HepG2 (cell line): ENCODE results near the gene PEX14. TPM values are rescaled to one million over a fixed set of nuclear protein-coding genes. Genes with fewer than 3 reads are reported as not detected.

Experiments
- ATF2 ChIP-seq: sonication (generic); formaldehyde crosslinking; IDR thresholded peaks from 2 replicates; pipeline ENCODE4 v1.4.0; 2020; ENCODE audit warnings: missing genetic modification reagents
- CCAR2 ChIP-seq: fragments of 200-400 bp; formaldehyde crosslinking; optimal IDR thresholded peaks from 2 replicates; pipeline ENCODE3; 2018; ENCODE audit warnings: low read depth, mild to moderate bottlenecking, low read length, moderate library complexity
- DDIT3 ChIP-seq: sonication (generic); formaldehyde crosslinking; IDR thresholded peaks from 2 replicates; pipeline ENCODE4 v1.4.0; 2020; ENCODE audit warnings: mild to moderate bottlenecking, missing genetic modification reagents
- DPF2 ChIP-seq: sonication (generic); formaldehyde crosslinking; IDR thresholded peaks from 2 replicates; pipeline ENCODE4 v1.4.0; 2020; ENCODE audit warnings: mild to moderate bottlenecking, low read depth, missing genetic modification reagents, borderline replicate concordance
- HOMEZ ChIP-seq: IDR thresholded peaks from 2 replicates; pipeline ENCODE4 v1.6.1; 2016; ENCODE audit warnings: low read depth
- THAP9 ChIP-seq: sonication (generic); formaldehyde crosslinking; IDR thresholded peaks from 2 replicates; pipeline ENCODE4; 2020; ENCODE audit warnings: missing genetic modification reagents, mild to moderate bottlenecking, borderline replicate concordance
- USF2 ChIP-seq, 2 experiments: sonication (generic) in 1 of 2; formaldehyde crosslinking in 1 of 2; IDR thresholded peaks; 2 replicates each; pipeline versions ENCODE4 v1.5.1 to v1.6.1; 2011 to 2020; ENCODE audit warnings: borderline replicate concordance in 1 of 2, low read depth in 1 of 2, low read length in 1 of 2, mild to moderate bottlenecking in 1 of 2, missing genetic modification reagents in 1 of 2, moderate library complexity in 1 of 2
- ZBTB7A ChIP-seq: sonication (generic); formaldehyde crosslinking; IDR thresholded peaks from 2 replicates; pipeline ENCODE4 v1.8.0; 2022; ENCODE audit warnings: mild to moderate bottlenecking, missing genetic modification reagents
- ZFP90 ChIP-seq: sonication (generic); formaldehyde crosslinking; IDR thresholded peaks from 2 replicates; pipeline ENCODE4 v1.8.0; 2022; ENCODE audit warnings: missing genetic modification reagents, mild to moderate bottlenecking, inconsistent platforms, borderline replicate concordance
- ZFP91 ChIP-seq: sonication (generic); formaldehyde crosslinking; IDR thresholded peaks from 2 replicates; pipeline ENCODE4 v1.9.0; 2022; ENCODE audit warnings: missing genetic modification reagents, mild to moderate bottlenecking, borderline replicate concordance
- ZNF614 ChIP-seq: IDR thresholded peaks from 2 replicates; pipeline ENCODE4 v1.6.1; 2018; ENCODE audit warnings: missing biosample characterization, missing genetic modification reagents, inconsistent platforms, borderline replicate concordance
- polyA plus RNA-seq, 8 experiments: library from polyadenylated mRNA; depleted of rRNA in 3 of 8; stranded (reverse) in 7 of 8; unstranded in 1 of 8; fragments of >200 nt; fragmentation: Illumina TruSeq in 4 of 8; extraction: Trizol in 4 of 8; gene quantifications; 2 replicates each; pipeline versions ENCODE4 v1.2.1 to v1.2.3, GENCODE V29; 2011 to 2016; ENCODE audit warnings: low read depth in 4 of 8, missing spikeins in 1 of 8, mixed read lengths in 1 of 8; ENCODE audit not compliant: insufficient read depth in 1 of 8
- total RNA-seq, 5 experiments: library from RNA; depleted of rRNA; stranded (reverse); fragments of >200 nt; fragmentation: Illumina TruSeq; extraction: Trizol; gene quantifications; 2 replicates each; pipeline ENCODE4 v1.2.3, GENCODE V29; 2016; ENCODE audit warnings: low read depth in 1 of 5

Gene PEX14
- total and polyA plus RNA-seq, 2 of the 13 experiments (the other 11 are each of a cell fraction or from before 2014, with no cell fraction given), result 6.5 to 9.9 TPM

GRCh38 chr1:10665226-10665625, 190.5 kb downstream of the PEX14 start (continued):
- TF ChIP-seq ATF2 (CRISPR knock-in tag) (no peak), DDIT3 (CRISPR knock-in tag) (no peak), USF2 (IDR thresholded peaks at IDR 0.05; ENCODE audit: low read depth, low read length) (no peak), USF2 (CRISPR knock-in tag; IDR thresholded peaks at IDR 0.05; ENCODE audit: borderline replicate concordance) (no peak), ZNF614 (no peak), ZFP90 (CRISPR knock-in tag) (no peak), CCAR2 (no peak), DPF2 (CRISPR knock-in tag) (no peak), ZFP91 (CRISPR knock-in tag) (no peak), THAP9 (CRISPR knock-in tag) (no peak), HOMEZ (CRISPR knock-in tag) (no peak), ZBTB7A (CRISPR knock-in tag) (no peak)
